Lower leg skin (tissue), 4 donors: Measurements from ENCODE around the gene PIK3R3. TPM values are rescaled to one million over a fixed set of nuclear protein-coding genes. Genes with fewer than 3 reads are reported as not detected.

Source experiments
- DNase-seq, 2 donors: peaks; one replicate each; pipeline ENCODE4 v3.0.0-alpha.2; 2019; ENCODE audit warnings: low spot score in 2 of 2
- H3K4me3 ChIP-seq: fragments of 200-600 bp; sonication (generic); 2 replicates; pipeline ENCODE4 v1.5.1; 2017; ENCODE audit warnings: mild to moderate bottlenecking, low read depth; ENCODE audit not compliant: poor library complexity, severe bottlenecking
- POLR2A ChIP-seq, 2 donors: fragments of 450-650 bp; IDR thresholded peaks; one replicate each; pipeline ENCODE4 v1.6.1; 2016 to 2017; ENCODE audit warnings: antibody characterized with exemption in 2 of 2, mild to moderate bottlenecking in 1 of 2, moderate library complexity in 1 of 2
- WGBS, 2 donors: methylation state at CpG; one replicate each; pipeline ENCODE4 v1.1.5; 2018; 5-methylcytosine and 5-hydroxymethylcytosine counted together
- intact Hi-C: fragments of 100-400 bp; cut with DNase I; formaldehyde crosslinking; loops from one replicate; pipeline ENCODE4 v1.15.0; 2023; ENCODE audit warnings: low total_unique reads
- total RNA-seq, 4 donors: library from RNA; depleted of rRNA; stranded (reverse); fragments of >200 nt; gene quantifications; one replicate each; pipeline ENCODE4 v1.1.0, GENCODE V29; 2016
- TF ChIP-seq, protein P1 (sequence below), 3 donors: fragments of 450-650 bp; IDR thresholded peaks; one replicate each; pipeline ENCODE4 v1.5.1; 2016; ENCODE audit warnings: antibody characterized with exemption in 3 of 3, mild to moderate bottlenecking in 3 of 3, moderate library complexity in 2 of 3

PIK3R3 gene
- total RNA-seq, 4 donors from 2014 or later: 4.4 to 18.4 (median 11.7) TPM

GRCh38 chr1:46068525-46068924 is 63.9 kb downstream of the PIK3R3 start:
- H3K4me3 ChIP-seq: no peak overlapping the region
- intact Hi-C loops: no loop called here
- WGBS, 2 donors: 90 to 91% methylated on average over 3 of the region's 3 CpGs
- TF ChIP-seq, protein P1, sequence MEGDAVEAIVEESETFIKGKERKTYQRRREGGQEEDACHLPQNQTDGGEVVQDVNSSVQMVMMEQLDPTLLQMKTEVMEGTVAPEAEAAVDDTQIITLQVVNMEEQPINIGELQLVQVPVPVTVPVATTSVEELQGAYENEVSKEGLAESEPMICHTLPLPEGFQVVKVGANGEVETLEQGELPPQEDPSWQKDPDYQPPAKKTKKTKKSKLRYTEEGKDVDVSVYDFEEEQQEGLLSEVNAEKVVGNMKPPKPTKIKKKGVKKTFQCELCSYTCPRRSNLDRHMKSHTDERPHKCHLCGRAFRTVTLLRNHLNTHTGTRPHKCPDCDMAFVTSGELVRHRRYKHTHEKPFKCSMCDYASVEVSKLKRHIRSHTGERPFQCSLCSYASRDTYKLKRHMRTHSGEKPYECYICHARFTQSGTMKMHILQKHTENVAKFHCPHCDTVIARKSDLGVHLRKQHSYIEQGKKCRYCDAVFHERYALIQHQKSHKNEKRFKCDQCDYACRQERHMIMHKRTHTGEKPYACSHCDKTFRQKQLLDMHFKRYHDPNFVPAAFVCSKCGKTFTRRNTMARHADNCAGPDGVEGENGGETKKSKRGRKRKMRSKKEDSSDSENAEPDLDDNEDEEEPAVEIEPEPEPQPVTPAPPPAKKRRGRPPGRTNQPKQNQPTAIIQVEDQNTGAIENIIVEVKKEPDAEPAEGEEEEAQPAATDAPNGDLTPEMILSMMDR (IDR thresholded peaks at IDR 0.05): no peak
- TF ChIP-seq POLR2A (IDR thresholded peaks at IDR 0.05): no peak
- no peak for DNase-seq

DNA sequence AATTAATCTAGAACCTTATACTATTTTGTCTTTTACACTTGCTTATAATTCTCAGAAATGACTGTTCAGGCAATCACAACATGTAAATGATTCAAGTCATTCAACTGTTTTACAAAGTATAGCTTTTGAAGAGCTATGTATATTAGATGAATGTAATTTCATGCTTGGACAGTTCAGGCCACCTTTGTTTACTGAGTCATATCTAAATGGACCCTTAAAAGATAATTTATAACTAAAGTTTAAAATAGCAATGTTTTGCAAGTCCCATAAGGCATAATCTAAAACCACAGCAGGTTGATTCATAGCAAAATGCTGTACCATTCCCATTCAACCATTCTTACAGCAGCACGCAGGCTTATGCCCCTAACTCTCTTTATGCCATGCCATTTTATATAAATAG is 64.8 kb downstream of the PIK3R3 start:
- intact Hi-C loops: no loop called here
- no peak for DNase-seq
- no peak for TF ChIP-seq POLR2A (IDR thresholded peaks at IDR 0.05)
- TF ChIP-seq, protein P1 (IDR thresholded peaks at IDR 0.05): no peak
- WGBS, 2 donors: 95 to 96% methylated on average over 1 of the region's 1 CpG
- no peak overlapping the region for H3K4me3 ChIP-seq

DNA sequence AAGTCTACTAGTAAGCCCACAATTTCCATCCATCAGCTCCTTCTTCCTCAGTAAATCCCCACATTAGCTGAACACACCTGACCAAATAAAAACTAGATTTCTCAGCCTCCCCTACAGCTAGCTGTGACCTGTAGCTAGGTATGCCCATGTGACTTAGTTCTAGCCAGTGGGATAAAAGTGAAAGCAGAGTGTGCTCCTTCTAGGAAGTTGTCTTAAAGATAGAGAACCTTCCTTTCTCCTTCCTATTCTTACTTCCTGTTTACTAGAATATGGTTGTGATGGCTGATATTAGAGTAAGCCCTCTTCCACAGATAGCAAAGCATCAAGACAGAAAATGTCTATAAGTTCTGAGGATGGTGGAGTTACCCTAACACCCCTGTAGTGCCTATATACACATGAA is 67.0 kb downstream of the PIK3R3 start:
- TF ChIP-seq POLR2A (IDR thresholded peaks at IDR 0.05): no peak
- TF ChIP-seq, protein P1 (IDR thresholded peaks at IDR 0.05): no peak
- no peak overlapping the region for H3K4me3 ChIP-seq
- intact Hi-C loops: no loop called here
- DNase-seq: no peak

- H3K4me3 ChIP-seq: no peak overlapping the region
- no peak for TF ChIP-seq POLR2A (IDR thresholded peaks at IDR 0.05)
- TF ChIP-seq, protein P1 (IDR thresholded peaks at IDR 0.05): no peak
- DNase-seq: no peak
- WGBS, 2 donors: 91 to 93% methylated on average over 1 of the region's 1 CpG
- intact Hi-C loops: no loop called here
These were observed 67.7 kb downstream of the PIK3R3 start for GRCh38 chr1:46064708-46065107.

DNA sequence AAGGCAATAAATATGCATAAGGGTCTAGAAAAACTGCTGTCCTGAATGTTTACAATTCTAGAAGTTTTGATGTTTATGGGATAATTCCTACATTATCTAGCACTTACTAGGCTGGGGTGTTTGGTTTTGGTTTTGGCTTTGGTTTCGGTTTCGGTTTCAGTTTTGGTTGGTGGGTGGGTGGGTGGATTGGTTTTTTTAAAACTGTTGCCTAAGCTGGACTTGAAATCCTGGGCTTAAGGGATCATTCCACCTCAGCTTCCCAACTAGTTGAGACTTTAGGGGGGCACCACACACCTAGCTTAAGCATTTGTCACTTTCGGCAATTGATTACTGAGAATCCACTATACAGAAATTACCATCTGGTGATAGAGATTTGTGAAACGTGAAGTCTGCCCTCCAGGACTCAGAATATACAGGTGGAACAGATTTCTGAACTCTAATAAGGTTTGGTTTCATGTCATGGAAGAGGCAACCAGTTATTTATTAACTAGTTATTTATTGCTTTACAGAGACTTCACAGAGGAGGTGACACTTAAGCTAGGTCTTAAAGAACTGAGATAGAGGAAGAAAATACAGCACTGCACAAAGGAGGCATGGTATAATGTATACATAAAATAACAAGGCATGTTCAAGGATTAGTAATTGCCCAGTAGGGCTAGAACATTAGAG is 69.6 kb downstream of the PIK3R3 start:
- H3K4me3 ChIP-seq: no peak overlapping the region
- DNase-seq: no peak
- intact Hi-C loops: no loop called here
- TF ChIP-seq, protein P1 (IDR thresholded peaks at IDR 0.05): no peak
- no peak for TF ChIP-seq POLR2A (IDR thresholded peaks at IDR 0.05)
- 79 to 87% methylated on average over 4 of the region's 4 CpGs for WGBS, 2 donors

DNA sequence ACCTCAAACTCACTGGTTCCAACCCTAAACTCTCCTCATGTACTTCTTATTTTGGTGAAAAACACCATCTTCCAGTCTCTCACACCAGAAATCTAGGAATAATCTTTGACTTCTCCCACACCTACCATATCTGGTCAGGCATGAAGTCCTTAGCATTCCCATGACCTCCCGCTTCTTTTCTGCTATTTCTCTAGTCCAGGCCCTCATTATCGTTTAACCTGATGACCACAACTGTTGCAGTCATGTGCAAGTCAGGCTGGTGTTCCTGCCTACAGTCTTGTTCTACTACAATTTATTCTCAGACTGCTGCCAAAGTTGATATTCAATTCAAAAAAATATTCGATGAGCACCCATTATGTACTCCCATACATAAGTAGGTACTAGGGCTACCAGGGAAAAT is 71.3 kb downstream of the PIK3R3 start:
- no peak for DNase-seq
- intact Hi-C loops: no loop called here
- WGBS, 2 donors: 63 to 81% methylated on average over 3 of the region's 3 CpGs

More for the DNA sequence above, 71.3 kb downstream of the PIK3R3 start:
- TF ChIP-seq, protein P1 (IDR thresholded peaks at IDR 0.05): no peak
- no peak for TF ChIP-seq POLR2A (IDR thresholded peaks at IDR 0.05)
- no peak overlapping the region for H3K4me3 ChIP-seq
